Measurements from ENCODE around the gene MYOM1. TPM values are rescaled to one million over a fixed set of nuclear protein-coding genes. Genes with fewer than 3 reads are reported as not detected.
A peak's percentile ranks its signal among the peaks of the same experiment; 100 is the strongest.

Gene MYOM1
- total RNA-seq, 1 experiment from 2014 or later = 0.07 TPM

DNA sequence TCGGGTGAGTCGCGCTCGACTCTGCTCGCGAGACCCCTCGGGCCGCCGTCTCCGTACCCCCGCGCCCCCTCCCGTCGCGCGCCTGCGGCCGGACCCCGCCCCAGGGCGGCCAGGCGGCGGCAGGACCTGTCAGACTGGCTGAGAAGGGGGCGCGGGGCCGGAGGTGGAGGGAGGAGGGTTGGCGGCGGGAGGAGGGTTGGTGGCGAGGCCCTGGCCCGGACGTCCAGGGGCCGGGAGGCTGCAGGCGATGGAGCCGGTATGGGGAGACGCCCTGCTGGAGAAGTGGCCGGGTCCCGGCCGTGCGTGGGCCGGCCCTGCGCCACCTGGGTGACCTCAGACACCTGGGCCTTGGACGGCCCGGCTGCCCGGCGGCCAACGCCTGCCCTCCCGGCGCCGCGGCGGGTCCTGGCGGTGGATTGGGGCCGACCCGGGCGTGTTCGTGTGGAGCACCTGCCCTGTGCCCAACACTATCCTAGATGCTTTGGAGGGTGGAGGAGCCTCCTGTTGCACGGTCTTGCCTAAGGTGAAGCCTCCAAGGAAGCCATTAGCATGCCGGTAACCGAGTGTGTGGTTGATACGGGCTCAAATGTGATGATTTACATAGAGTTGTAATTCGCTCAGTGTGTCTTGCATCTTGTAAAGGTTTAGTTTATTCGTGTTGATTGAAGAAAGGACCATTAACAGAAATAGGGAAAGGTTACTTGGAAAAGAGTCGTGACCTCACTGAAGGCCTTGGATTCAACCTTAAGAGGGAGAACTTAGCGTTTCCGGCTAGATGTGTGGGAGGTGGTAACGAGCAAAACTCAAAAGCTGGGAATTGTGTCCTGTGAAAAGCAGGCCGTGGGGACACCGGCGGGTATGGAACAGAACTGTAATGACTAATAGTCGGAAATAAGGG lies 42.7 kb upstream of the MYOM1 start:
- TSS peak; percentile 50 for BruUV-seq (replicated peaks)
- ChIA-PET CTCF (no interaction called here), POLR2A (ENCODE audit: unreplicated experiment) (interaction anchor here (0.6 to 1.4 kb wide), 4 partner anchors 15 to 331 kb away, joined by 3 to 10 read pairs (median 5); partner anchors contain the start of gene MYL12A)
- Histone ChIP-seq H2AFZ (ENCODE audit: low read length) (peak overlapping the region; percentile 89; the same call in 1 of the 2 replicates), H3K9ac (ENCODE audit: low read length) (peak overlapping the region; percentile 97), H3K9me2 (replicated peaks; ENCODE audit: low read length) (no peaks in the 10 kb centered on the region), H4K20me1 (ENCODE audit: low read length) (peaks cover 49% of the 10 kb centered on the region), H3K79me2 (ENCODE audit: low read length) (peaks cover 84% of the 10 kb centered on the region), H3K36me3 (ENCODE audit: low read depth, low read length) (peaks cover 13% of the 10 kb centered on the region), H3K9me3 (ENCODE audit: low read length) (no peaks in the 10 kb centered on the region), H3F3A (ENCODE audit: low read length, unreplicated experiment) (no peaks in the 10 kb centered on the region), H3K4me2 (ENCODE audit: low read length) (peak overlapping the region; percentile 86), H3K4me3 (ENCODE audit: low read length) (peak overlapping the region; percentile 86), H3K4me1 (ENCODE audit: insufficient read depth, low read length) (peaks cover 48% of the 10 kb centered on the region), H3K27ac (ENCODE audit: low read length) (peak overlapping the region; percentile 87), H3K27me3 (ENCODE audit: low read length) (no peaks in the 10 kb centered on the region)
- peak; percentile 37 for ATAC-seq
- intact Hi-C loops (cut with micrococcal nuclease) = loop anchor here (5.0 kb wide), 1 partner anchor 340 kb away; no protein-coding TSS in a partner anchor
- TF ChIP-seq EZH2 (IDR thresholded peaks at IDR 0.05; ENCODE audit: low read length, unreplicated experiment) = no peak
- TF ChIP-seq EZH2phosphoT487 (IDR thresholded peaks at IDR 0.05; ENCODE audit: borderline replicate concordance, low read length) = no peak; the same call in 1 of the 2 replicates
- no peak for TF ChIP-seq CTCF (conservative IDR thresholded peaks at IDR 0.05; ENCODE audit: low read depth, low read length)
- DNase-seq = peak; percentile 41

GRCh38 chr18:3261373-3262233 lies 41.8 kb upstream of the MYOM1 start, which contains the start of gene MYL12B:
Gene MYL12B, plus strand, starts transcription at chr18:3262133. Its CDS starts 10,766 bp downstream, at chr18:3272899.
- BruUV-seq (replicated peaks) = TSS peak; percentile 83
- Histone ChIP-seq H3K36me3 (ENCODE audit: low read depth, low read length) (peaks cover 13% of the 10 kb centered on the region), H3K9me2 (replicated peaks; ENCODE audit: low read length) (no peaks in the 10 kb centered on the region), H3K27me3 (ENCODE audit: low read length) (no peaks in the 10 kb centered on the region), H3K4me3 (ENCODE audit: low read length) (peak within 1 kb of the TSS; percentile 86), H3K4me2 (ENCODE audit: low read length) (peak within 1 kb of the TSS; percentile 86), H3K79me2 (ENCODE audit: low read length) (peaks cover 76% of the 10 kb centered on the region), H3K9me3 (ENCODE audit: low read length) (no peaks in the 10 kb centered on the region), H3K27ac (ENCODE audit: low read length) (peak within 1 kb of the TSS; percentile 87), H3K9ac (ENCODE audit: low read length) (peak within 1 kb of the TSS; percentile 97), H4K20me1 (ENCODE audit: low read length) (peaks cover 41% of the 10 kb centered on the region), H3K4me1 (ENCODE audit: insufficient read depth, low read length) (peaks cover 51% of the 10 kb centered on the region), H3F3A (ENCODE audit: low read length, unreplicated experiment) (no peaks in the 10 kb centered on the region), H2AFZ (ENCODE audit: low read length) (peak within 1 kb of the TSS; percentile 89)
- intact Hi-C loops (cut with micrococcal nuclease) = loop anchor here (1.0 to 5.0 kb wide), 2 partner anchors 14 to 341 kb away; partner anchors contain the start of gene MYL12A
- DNase-seq = peak; percentile 83
- CTCF ChIA-PET = no interaction called here
- peak; percentile 66 for ATAC-seq
- 0 out of 2 replicates have a peak, but pooled peaks have one; percentile 68 for TF ChIP-seq EZH2phosphoT487 (IDR thresholded peaks at IDR 0.05; ENCODE audit: borderline replicate concordance, low read length)
- no peak for TF ChIP-seq CTCF (conservative IDR thresholded peaks at IDR 0.05; ENCODE audit: low read depth, low read length)
- POLR2A ChIA-PET (ENCODE audit: unreplicated experiment) = interaction anchor here (0.7 to 1.0 kb wide), 4 partner anchors 10 to 332 kb away, joined by 3 to 9 read pairs (median 5); no protein-coding TSS in a partner anchor
